ENCODE measurements around the gene DLG2.

Gene DLG2

GRCh38 chr11:84909740-84910139 lies 717.4 kb downstream of the DLG2 start:
- no peak overlapping the region for H3K27ac ChIP-seq
- TF ChIP-seq CTCF (IDR thresholded peaks at IDR 0.05) (no peak), ZFX (IDR thresholded peaks at IDR 0.05; ENCODE audit: borderline replicate concordance) (no peak)

- no peak overlapping the region for H3K27ac ChIP-seq
- TF ChIP-seq CTCF (IDR thresholded peaks at IDR 0.05) (no peak), ZFX (IDR thresholded peaks at IDR 0.05; ENCODE audit: borderline replicate concordance) (no peak)
Measured at GRCh38 chr11:84906995-84907394, 720.1 kb downstream of the DLG2 start.

DNA sequence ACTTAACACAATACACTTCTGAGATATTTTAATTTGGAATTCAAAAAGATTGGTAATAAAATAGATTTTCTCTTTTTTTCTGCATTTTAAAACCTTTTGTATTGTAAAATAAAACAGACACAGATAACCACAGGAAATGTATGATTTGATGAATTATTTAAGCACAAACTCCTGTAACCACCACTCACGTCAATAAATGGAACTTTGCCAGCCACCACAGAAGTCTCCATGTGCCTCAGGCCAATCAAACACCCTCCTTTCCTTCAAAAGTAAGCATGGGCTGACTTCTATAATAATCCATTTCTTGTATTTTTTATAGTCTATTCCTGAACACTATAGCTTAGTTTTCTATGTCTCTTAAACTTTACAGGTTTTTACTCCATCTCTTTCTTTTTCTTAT lies 721.7 kb downstream of the DLG2 start:
- no peak for TF ChIP-seq CTCF (IDR thresholded peaks at IDR 0.05)
- TF ChIP-seq ZFX (IDR thresholded peaks at IDR 0.05; ENCODE audit: borderline replicate concordance), result no peak
- H3K27ac ChIP-seq, result no peak overlapping the region

- TF ChIP-seq ZFX (IDR thresholded peaks at IDR 0.05; ENCODE audit: borderline replicate concordance), result no peak
- no peak for TF ChIP-seq CTCF (IDR thresholded peaks at IDR 0.05)
Measured at GRCh38 chr11:84902445-84902844, 724.7 kb downstream of the DLG2 start.

GRCh38 chr11:84901991-84902390 lies 725.2 kb downstream of the DLG2 start:
- no peak overlapping the region for H3K27ac ChIP-seq
- no peak for TF ChIP-seq CTCF (IDR thresholded peaks at IDR 0.05)
- TF ChIP-seq ZFX (IDR thresholded peaks at IDR 0.05; ENCODE audit: borderline replicate concordance), result no peak

More at GRCh38 chr11:84902445-84902844, 724.7 kb downstream of the DLG2 start:
- H3K27ac ChIP-seq, result no peak overlapping the region

- TF ChIP-seq ZFX (IDR thresholded peaks at IDR 0.05; ENCODE audit: borderline replicate concordance) (no peak), CTCF (IDR thresholded peaks at IDR 0.05) (no peak)
- H3K27ac ChIP-seq, result no peak overlapping the region
Measured at GRCh38 chr11:84899740-84900139, 727.4 kb downstream of the DLG2 start.

DNA sequence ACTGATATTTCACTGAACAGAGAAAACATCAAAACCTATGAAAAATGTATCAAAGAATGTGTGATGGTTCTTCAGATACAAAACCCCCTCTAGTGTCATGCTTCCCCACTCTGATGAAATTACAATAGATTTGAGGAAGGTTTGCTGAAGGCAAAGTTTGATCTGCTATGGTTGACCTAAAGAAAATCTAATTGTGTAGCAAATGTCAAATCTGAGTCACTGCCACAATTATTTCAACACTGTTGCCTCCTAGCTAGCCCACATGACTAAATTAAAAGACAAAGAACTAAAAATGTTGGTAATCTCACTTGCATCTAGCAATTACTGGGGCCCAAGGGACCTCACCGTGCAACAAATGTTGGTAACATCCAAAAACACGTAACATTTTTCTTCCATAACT lies 728.0 kb downstream of the DLG2 start:
- TF ChIP-seq ZFX (IDR thresholded peaks at IDR 0.05; ENCODE audit: borderline replicate concordance), result no peak
- no peak for TF ChIP-seq CTCF (IDR thresholded peaks at IDR 0.05)
- no peak overlapping the region for H3K27ac ChIP-seq

All from 22Rv1 (cell line).